Measurements from ENCODE around the gene MCM6.

MCM6 gene

GRCh38 chr2:135844301-135844895 lies 31.8 kb downstream of the MCM6 start:
- Histone ChIP-seq H3K36me3 (ENCODE audit: control insufficient read depth in 5 of 5, insufficient read depth in 5 of 5, low read length in 5 of 5) (peaks cover 12 to 39% (median 20%) of the 10 kb centered on the region in 5 donors), H3K27ac (ENCODE audit: low read depth, low read length) (no peak overlapping the region), H3K9ac (ENCODE audit: low read length in 5 of 5) (no peak overlapping the region), H3K4me1 (ENCODE audit: control insufficient read depth in 5 of 5, insufficient read depth in 5 of 5, low read length in 5 of 5) (peaks cover 0 to 19% (median 15%) of the 10 kb centered on the region in 5 donors), H3K9me3 (ENCODE audit: control insufficient read depth in 5 of 5, low read length in 5 of 5) (no peaks in the 10 kb centered on the region), H3K27me3 (ENCODE audit: control insufficient read depth in 5 of 5, insufficient read depth in 4 of 5, low read length in 5 of 5) (no peaks in the 10 kb centered on the region), H3K4me3 (ENCODE audit: low read depth in 1 of 5, low read length in 5 of 5) (no peak overlapping the region)

- no peak overlapping the region for H3K27ac ChIP-seq (ENCODE audit: low read depth, low read length)
- no peaks in the 10 kb centered on the region for H3K9me3 ChIP-seq (ENCODE audit: control insufficient read depth in 5 of 5, low read length in 5 of 5)
- H3K36me3 ChIP-seq (ENCODE audit: control insufficient read depth in 5 of 5, insufficient read depth in 5 of 5, low read length in 5 of 5): peaks cover 11 to 33% (median 18%) of the 10 kb centered on the region in 5 donors
- no peak overlapping the region for H3K9ac ChIP-seq (ENCODE audit: low read length in 5 of 5)
- H3K4me1 ChIP-seq (ENCODE audit: control insufficient read depth in 5 of 5, insufficient read depth in 5 of 5, low read length in 5 of 5): peaks cover 0 to 24% (median 17%) of the 10 kb centered on the region in 5 donors
- H3K4me3 ChIP-seq (ENCODE audit: low read depth in 1 of 5, low read length in 5 of 5): no peak overlapping the region
- no peaks in the 10 kb centered on the region for H3K27me3 ChIP-seq (ENCODE audit: control insufficient read depth in 5 of 5, insufficient read depth in 4 of 5, low read length in 5 of 5)
Observed at GRCh38 chr2:135843671-135844070, 32.6 kb downstream of the MCM6 start.

GRCh38 chr2:135840601-135841000 lies 35.6 kb downstream of the MCM6 start:
- Histone ChIP-seq H3K27me3 (ENCODE audit: control insufficient read depth in 5 of 5, insufficient read depth in 4 of 5, low read length in 5 of 5) (no peaks in the 10 kb centered on the region), H3K27ac (ENCODE audit: low read depth, low read length) (peak overlapping the region; percentile 73), H3K9ac (ENCODE audit: low read length in 5 of 5) (peak overlapping the region in 4 of 5 donors; percentile 35 to 58 (median 50)), H3K4me1 (ENCODE audit: control insufficient read depth in 5 of 5, insufficient read depth in 5 of 5, low read length in 5 of 5) (peaks cover 0 to 26% (median 17%) of the 10 kb centered on the region in 5 donors), H3K9me3 (ENCODE audit: control insufficient read depth in 5 of 5, low read length in 5 of 5) (no peaks in the 10 kb centered on the region), H3K4me3 (ENCODE audit: low read depth in 1 of 5, low read length in 5 of 5) (peak overlapping the region in 2 of 5 donors; percentile 13 to 45), H3K36me3 (ENCODE audit: control insufficient read depth in 5 of 5, insufficient read depth in 5 of 5, low read length in 5 of 5) (peaks cover 4 to 24% (median 11%) of the 10 kb centered on the region in 5 donors)

DNA sequence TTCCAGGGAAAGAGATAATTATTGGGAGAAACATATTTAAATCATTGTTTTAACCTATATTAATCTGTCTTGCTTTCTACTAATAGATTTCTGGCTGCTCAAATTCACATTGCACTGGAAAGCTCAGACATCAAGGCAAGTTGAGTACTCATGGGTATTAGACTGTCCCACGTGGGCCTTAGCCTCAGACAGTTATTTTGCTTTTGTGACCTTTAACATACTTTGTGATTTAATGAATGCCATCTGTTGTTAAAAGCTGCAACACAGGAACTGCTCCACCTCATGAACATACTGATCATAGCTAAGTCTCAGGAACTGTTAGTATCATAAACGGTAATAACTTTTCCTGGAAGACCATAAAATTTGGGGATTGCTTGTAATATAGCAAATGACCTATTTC lies 36.5 kb downstream of the MCM6 start:
- Histone ChIP-seq H3K9me3 (ENCODE audit: control insufficient read depth in 5 of 5, low read length in 5 of 5) (no peaks in the 10 kb centered on the region), H3K27me3 (ENCODE audit: control insufficient read depth in 5 of 5, insufficient read depth in 4 of 5, low read length in 5 of 5) (no peaks in the 10 kb centered on the region), H3K4me3 (ENCODE audit: low read depth in 1 of 5, low read length in 5 of 5) (no peak overlapping the region), H3K27ac (ENCODE audit: low read depth, low read length) (peak overlapping the region; percentile 47), H3K4me1 (ENCODE audit: control insufficient read depth in 5 of 5, insufficient read depth in 5 of 5, low read length in 5 of 5) (peaks cover 0 to 26% (median 17%) of the 10 kb centered on the region in 5 donors), H3K36me3 (ENCODE audit: control insufficient read depth in 5 of 5, insufficient read depth in 5 of 5, low read length in 5 of 5) (peaks cover 3 to 18% (median 11%) of the 10 kb centered on the region in 5 donors), H3K9ac (ENCODE audit: low read length in 5 of 5) (peak overlapping the region in 1 of 5 donors; percentile 29)

DNA sequence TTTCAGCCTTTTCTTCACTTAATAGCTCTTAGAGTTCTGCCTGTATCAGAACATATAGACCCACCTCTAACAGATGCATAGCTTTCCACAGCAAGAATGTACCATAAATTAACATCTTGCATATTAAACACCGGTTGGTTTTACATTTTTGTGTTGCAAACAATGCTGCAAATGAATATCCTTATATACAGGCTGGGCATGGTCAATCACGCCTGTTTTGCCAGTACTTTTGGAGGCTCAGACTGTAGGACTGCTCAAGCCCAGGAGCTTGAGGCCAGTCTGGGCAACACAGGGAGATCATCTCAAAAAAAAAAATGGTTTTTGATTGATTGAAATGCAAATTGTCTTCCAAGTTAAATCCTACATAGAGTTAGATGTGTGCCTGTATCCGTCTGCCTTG lies 37.7 kb downstream of the MCM6 start:
- no peak overlapping the region for H3K4me3 ChIP-seq (ENCODE audit: low read depth in 1 of 5, low read length in 5 of 5)
- no peak overlapping the region for H3K9ac ChIP-seq (ENCODE audit: low read length in 5 of 5)
- H3K27ac ChIP-seq (ENCODE audit: low read depth, low read length): no peak overlapping the region
- no peaks in the 10 kb centered on the region for H3K9me3 ChIP-seq (ENCODE audit: control insufficient read depth in 5 of 5, low read length in 5 of 5)
- H3K4me1 ChIP-seq (ENCODE audit: control insufficient read depth in 5 of 5, insufficient read depth in 5 of 5, low read length in 5 of 5): peaks cover 0 to 26% (median 17%) of the 10 kb centered on the region in 5 donors
- no peaks in the 10 kb centered on the region for H3K27me3 ChIP-seq (ENCODE audit: control insufficient read depth in 5 of 5, insufficient read depth in 4 of 5, low read length in 5 of 5)
- peaks cover 0 to 9% (median 3%) of the 10 kb centered on the region in 5 donors for H3K36me3 ChIP-seq (ENCODE audit: control insufficient read depth in 5 of 5, insufficient read depth in 5 of 5, low read length in 5 of 5)

DNA sequence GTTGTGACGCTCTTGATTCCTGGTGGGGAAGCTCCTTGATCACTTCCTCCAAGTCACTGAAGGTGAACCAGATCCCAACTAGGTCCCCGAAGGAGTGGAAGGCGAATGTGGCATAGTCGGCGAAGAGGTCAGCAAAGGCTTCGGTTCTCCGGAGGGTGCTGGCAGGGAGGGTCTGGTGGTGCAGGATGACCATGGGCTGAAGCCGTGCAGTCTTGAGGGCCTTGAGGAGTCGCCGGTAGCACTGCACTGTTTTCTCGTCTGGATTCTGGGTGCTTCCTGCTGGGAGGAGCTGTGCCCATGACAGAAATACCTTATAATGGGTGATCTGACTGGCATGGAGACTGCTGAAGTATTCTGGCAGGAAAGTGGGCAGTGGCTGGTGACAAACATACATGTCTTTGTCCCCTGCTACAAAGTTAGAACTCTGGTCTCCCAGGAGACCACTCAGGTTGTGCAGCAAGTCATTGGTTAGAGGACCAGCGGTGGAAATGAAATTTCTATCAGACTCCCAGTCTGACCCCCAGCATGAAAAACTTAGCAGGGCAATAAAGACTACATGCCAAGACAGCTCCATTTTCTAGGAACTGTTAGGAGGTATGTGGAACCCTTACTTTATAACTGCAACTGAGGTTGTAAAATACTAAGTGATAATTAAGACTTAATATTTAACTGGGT lies 39.5 kb downstream of the MCM6 start, which contains the start of gene LCT:
TSS of gene LCT (minus strand) at position 589 of the 675 bp plus-strand sequence. CDS start at position 574, 15 bp downstream.
- Histone ChIP-seq H3K4me1 (ENCODE audit: control insufficient read depth in 5 of 5, insufficient read depth in 5 of 5, low read length in 5 of 5) (peaks cover 0 to 26% (median 17%) of the 10 kb centered on the region in 5 donors), H3K27me3 (ENCODE audit: control insufficient read depth in 5 of 5, insufficient read depth in 4 of 5, low read length in 5 of 5) (no peaks in the 10 kb centered on the region), H3K9me3 (ENCODE audit: control insufficient read depth in 5 of 5, low read length in 5 of 5) (no peaks in the 10 kb centered on the region), H3K36me3 (ENCODE audit: control insufficient read depth in 5 of 5, insufficient read depth in 5 of 5, low read length in 5 of 5) (no peaks in the 10 kb centered on the region), H3K9ac (ENCODE audit: low read length in 5 of 5) (no peak within 1 kb of the TSS), H3K27ac (ENCODE audit: low read depth, low read length) (no peak within 1 kb of the TSS), H3K4me3 (ENCODE audit: low read depth in 1 of 5, low read length in 5 of 5) (no peak within 1 kb of the TSS)

GRCh38 chr2:135832891-135833290 lies 43.4 kb downstream of the MCM6 start:
- no peaks in the 10 kb centered on the region for H3K9me3 ChIP-seq (ENCODE audit: control insufficient read depth in 5 of 5, low read length in 5 of 5)
- no peak overlapping the region for H3K9ac ChIP-seq (ENCODE audit: low read length in 5 of 5)
- H3K27me3 ChIP-seq (ENCODE audit: control insufficient read depth in 5 of 5, insufficient read depth in 4 of 5, low read length in 5 of 5): no peaks in the 10 kb centered on the region
- no peaks in the 10 kb centered on the region for H3K36me3 ChIP-seq (ENCODE audit: control insufficient read depth in 5 of 5, insufficient read depth in 5 of 5, low read length in 5 of 5)
- no peaks in the 10 kb centered on the region for H3K4me1 ChIP-seq (ENCODE audit: control insufficient read depth in 5 of 5, insufficient read depth in 5 of 5, low read length in 5 of 5)
- no peak overlapping the region for H3K27ac ChIP-seq (ENCODE audit: low read depth, low read length)
- no peak overlapping the region for H3K4me3 ChIP-seq (ENCODE audit: low read depth in 1 of 5, low read length in 5 of 5)

- Histone ChIP-seq H3K4me3 (ENCODE audit: low read depth in 1 of 5, low read length in 5 of 5) (no peak overlapping the region), H3K9ac (ENCODE audit: low read length in 5 of 5) (no peak overlapping the region), H3K27ac (ENCODE audit: low read depth, low read length) (no peak overlapping the region), H3K9me3 (ENCODE audit: control insufficient read depth in 5 of 5, low read length in 5 of 5) (no peaks in the 10 kb centered on the region), H3K4me1 (ENCODE audit: control insufficient read depth in 5 of 5, insufficient read depth in 5 of 5, low read length in 5 of 5) (no peaks in the 10 kb centered on the region), H3K27me3 (ENCODE audit: control insufficient read depth in 5 of 5, insufficient read depth in 4 of 5, low read length in 5 of 5) (no peaks in the 10 kb centered on the region), H3K36me3 (ENCODE audit: control insufficient read depth in 5 of 5, insufficient read depth in 5 of 5, low read length in 5 of 5) (no peaks in the 10 kb centered on the region)
Observed at GRCh38 chr2:135831180-135831812, 44.9 kb downstream of the MCM6 start.

GRCh38 chr2:135829378-135830135 lies 46.7 kb downstream of the MCM6 start:
- no peak overlapping the region for H3K27ac ChIP-seq (ENCODE audit: low read depth, low read length)

More at GRCh38 chr2:135829378-135830135, 46.7 kb downstream of the MCM6 start:
- Histone ChIP-seq H3K4me1 (ENCODE audit: control insufficient read depth in 5 of 5, insufficient read depth in 5 of 5, low read length in 5 of 5) (peaks cover 0 to 10% (median 0%) of the 10 kb centered on the region in 5 donors), H3K36me3 (ENCODE audit: control insufficient read depth in 5 of 5, insufficient read depth in 5 of 5, low read length in 5 of 5) (no peaks in the 10 kb centered on the region), H3K4me3 (ENCODE audit: low read depth in 1 of 5, low read length in 5 of 5) (no peak overlapping the region), H3K9me3 (ENCODE audit: control insufficient read depth in 5 of 5, low read length in 5 of 5) (no peaks in the 10 kb centered on the region), H3K9ac (ENCODE audit: low read length in 5 of 5) (no peak overlapping the region), H3K27me3 (ENCODE audit: control insufficient read depth in 5 of 5, insufficient read depth in 4 of 5, low read length in 5 of 5) (peaks cover 0 to 2% (median 0%) of the 10 kb centered on the region in 5 donors)

All from subcutaneous abdominal adipose tissue (tissue), 5 donors.